ENCODE results near the gene MGAT5.

DNA sequence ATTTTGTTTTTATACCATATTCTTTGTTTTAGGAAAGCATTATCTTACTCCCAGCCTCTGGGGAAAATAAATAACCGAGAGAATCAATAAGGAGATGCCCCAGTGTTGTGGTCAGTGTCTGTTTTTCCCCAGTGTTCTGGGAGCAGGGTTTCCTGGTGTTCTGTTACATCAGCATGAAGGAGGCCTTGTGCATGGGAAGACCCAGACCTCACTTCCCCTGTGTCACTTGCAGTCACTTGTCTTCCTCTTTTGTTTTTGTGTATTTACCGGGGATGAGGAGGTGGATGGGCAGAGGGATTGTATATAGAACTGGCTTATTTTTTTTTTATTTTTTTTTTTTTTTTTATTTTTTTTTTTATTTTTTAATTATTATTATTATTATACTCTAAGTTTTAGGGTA is 45.0 kb upstream of the MGAT5 start:
- TF ChIP-seq, protein P1, sequence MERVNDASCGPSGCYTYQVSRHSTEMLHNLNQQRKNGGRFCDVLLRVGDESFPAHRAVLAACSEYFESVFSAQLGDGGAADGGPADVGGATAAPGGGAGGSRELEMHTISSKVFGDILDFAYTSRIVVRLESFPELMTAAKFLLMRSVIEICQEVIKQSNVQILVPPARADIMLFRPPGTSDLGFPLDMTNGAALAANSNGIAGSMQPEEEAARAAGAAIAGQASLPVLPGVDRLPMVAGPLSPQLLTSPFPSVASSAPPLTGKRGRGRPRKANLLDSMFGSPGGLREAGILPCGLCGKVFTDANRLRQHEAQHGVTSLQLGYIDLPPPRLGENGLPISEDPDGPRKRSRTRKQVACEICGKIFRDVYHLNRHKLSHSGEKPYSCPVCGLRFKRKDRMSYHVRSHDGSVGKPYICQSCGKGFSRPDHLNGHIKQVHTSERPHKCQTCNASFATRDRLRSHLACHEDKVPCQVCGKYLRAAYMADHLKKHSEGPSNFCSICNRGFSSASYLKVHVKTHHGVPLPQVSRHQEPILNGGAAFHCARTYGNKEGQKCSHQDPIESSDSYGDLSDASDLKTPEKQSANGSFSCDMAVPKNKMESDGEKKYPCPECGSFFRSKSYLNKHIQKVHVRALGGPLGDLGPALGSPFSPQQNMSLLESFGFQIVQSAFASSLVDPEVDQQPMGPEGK (CRISPR knock-in tag; IDR thresholded peaks at IDR 0.05; ENCODE audit: borderline replicate concordance) = no peak
- TF ChIP-seq ZFP30 (CRISPR knock-in tag; IDR thresholded peaks at IDR 0.05) (no peak), ESRRG (CRISPR knock-in tag; IDR thresholded peaks at IDR 0.05) (no peak), TCF4 (CRISPR knock-in tag; IDR thresholded peaks at IDR 0.05; ENCODE audit: borderline replicate concordance) (no peak), ZNF565 (CRISPR knock-in tag; conservative IDR thresholded peaks at IDR 0.05; ENCODE audit: low read depth) (no peak), SNAI2 (CRISPR knock-in tag; IDR thresholded peaks at IDR 0.05) (no peak), RARB (CRISPR knock-in tag; IDR thresholded peaks at IDR 0.05) (no peak), ZC3H10 (CRISPR knock-in tag; IDR thresholded peaks at IDR 0.05) (no peak)
- TF ChIP-seq, protein P2, sequence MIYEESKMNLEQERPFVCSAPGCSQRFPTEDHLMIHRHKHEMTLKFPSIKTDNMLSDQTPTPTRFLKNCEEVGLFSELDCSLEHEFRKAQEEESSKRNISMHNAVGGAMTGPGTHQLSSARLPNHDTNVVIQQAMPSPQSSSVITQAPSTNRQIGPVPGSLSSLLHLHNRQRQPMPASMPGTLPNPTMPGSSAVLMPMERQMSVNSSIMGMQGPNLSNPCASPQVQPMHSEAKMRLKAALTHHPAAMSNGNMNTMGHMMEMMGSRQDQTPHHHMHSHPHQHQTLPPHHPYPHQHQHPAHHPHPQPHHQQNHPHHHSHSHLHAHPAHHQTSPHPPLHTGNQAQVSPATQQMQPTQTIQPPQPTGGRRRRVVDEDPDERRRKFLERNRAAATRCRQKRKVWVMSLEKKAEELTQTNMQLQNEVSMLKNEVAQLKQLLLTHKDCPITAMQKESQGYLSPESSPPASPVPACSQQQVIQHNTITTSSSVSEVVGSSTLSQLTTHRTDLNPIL (CRISPR knock-in tag; IDR thresholded peaks at IDR 0.05; ENCODE audit: low read depth) = no peak
